HG02981 (cell line): ENCODE data around the gene S100A4.

ENCODE experiments used
- ATAC-seq: cut with Tn5 transposase; IDR thresholded peaks from one replicate; pipeline ENCODE4 v1.9.1; 2021; ENCODE audit warnings: mild to moderate bottlenecking, moderate library complexity; ENCODE audit not compliant: unreplicated experiment

Gene S100A4

DNA sequence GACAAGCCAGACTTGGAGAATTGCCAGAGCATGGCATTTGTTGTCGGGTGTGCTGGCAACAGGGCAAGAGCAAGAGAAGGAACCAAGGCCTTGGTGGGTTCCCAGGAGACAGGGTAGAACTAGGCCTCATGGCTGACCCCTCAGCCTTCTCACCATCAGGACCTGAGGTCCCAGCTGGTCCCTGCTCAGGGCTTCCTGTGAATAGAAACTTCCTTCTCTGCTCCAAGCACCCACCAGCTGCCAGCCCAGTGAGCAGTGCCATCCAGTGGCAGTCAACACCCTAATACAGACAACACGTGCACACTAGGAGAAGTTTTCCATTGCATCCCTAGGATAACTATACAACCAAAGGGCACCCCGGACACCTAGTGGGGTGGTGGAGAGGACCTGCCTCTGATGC lies 32.6 kb downstream of the S100A4 start:
- no peak for ATAC-seq

DNA sequence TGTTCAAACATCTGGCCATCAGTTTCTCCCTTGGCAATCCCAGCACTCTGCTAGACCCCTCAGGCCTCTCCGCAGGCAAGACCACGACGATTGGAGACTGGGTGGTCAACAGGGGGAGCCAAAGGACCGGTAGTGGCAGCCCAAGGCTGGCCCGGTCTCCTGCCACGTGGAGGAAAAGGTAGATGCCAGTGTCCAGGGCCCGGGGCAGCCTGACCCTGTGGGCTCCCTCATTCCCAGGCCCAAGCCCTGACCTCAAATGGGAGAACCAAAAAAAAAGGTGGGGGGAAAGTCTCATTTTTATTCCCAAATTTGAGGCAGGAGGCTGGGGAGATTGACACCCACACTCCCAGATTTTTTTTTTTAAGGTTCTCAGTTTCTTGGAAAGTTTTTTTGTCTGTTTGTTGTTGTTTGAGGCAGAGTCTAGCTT lies 34.6 kb downstream of the S100A4 start:
- no peak for ATAC-seq

DNA sequence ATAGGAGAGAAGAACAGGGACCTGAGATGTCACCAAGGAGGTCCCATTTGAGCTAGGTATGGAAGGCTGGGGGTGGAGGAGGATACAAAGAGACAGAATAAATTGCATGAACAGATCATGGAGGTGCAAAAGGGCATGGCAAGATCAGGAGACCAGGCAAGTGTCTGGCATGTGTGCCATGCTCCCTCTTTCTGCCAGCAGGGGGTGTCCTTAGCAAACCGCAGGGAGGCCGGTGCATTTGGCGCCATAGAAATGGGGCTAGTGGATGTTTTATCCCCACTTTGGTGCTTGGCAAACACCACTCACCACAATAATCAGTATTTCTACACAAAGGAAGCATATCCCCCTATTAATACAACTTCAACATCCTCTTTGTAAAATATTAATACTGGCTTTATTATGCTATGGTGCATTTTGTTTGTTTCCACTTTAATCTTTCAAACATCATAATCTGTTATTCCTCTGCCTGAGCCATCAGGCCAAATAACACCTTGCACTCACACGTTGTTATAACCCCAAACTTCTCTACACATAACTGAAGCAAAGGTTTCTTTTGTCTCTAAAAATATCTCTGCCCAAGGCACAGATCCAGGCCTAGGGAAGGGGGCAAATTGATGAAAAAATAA lies 35.8 kb downstream of the S100A4 start:
- no peak for ATAC-seq

DNA sequence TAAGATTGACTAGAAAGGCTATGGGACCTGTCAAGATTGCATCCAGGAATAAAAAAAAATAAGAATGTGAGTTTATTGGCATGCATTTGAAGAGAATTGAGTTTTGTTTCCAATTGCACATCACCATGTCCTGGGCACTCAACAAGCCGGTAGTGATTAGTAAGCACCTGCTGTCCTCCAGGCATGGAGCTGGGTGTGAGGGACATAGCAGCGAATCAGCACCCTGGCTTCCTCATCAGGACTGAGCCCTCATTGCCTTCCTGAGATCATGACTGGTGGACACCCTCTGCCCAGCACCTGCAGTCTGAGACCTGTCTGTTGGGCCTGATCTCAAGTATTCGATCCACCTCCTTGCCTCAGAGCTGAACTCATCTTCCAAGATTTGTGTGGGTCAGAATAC lies 36.6 kb downstream of the S100A4 start:
- no peak for ATAC-seq

DNA sequence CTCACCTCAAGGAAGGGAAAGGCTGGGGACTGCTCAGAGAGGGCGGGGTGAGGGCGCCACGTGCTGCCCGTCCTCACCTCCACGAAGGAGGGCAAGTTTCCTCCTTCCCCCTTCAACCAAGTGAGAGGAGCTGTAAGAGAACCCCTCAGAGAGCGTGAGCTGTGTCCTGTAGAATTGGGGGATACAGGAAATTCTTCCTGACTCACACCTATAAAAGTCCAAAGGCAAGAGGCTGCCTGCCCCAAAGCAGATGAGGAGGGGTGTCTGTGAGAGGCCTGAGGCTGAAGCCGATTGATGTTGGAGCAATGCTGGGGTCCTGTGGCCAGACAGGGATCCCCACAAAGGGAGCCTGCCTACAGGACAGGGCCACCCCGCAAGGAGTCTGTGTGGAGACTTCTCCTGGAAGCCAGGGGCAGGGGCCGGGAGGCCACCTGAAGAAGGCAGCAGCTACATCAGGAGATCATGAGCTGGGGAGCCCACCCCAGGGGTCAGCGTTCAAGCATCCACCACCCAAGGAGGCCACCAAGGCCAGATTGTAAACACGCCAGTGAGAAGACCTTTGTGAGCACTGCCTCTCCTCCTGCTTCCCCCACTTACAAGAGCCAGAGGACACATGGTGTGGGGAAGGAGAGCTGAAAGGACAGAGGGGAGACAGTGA lies 37.6 kb downstream of the S100A4 start:
- ATAC-seq, result no peak

DNA sequence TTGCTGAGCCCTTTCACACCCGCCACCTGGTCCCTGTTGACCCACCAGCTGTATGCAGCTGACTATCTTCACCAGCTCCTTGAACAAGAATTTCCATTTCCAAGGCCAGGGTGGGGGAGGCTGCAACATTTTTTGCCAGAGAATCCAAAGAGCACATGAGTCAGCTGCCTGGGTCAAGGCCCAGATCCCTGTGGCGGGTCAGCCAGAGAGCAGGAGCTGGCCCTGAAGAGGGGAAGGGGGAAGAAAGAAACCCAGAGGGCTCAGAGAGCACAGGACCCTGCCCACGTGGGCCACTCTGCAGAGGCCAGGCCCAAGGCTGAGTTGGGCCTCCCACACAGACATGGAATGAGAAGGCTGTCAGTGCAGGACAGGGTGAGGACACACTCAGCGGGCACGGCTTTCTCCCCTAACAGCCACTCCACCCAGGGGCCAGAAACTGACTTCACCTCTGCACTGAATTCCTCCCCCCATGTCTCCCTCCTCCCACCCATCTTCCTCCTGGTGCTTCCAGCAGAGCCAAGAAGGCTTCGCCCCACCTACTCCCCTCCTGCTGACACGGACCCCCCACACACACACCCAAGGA lies 38.7 kb downstream of the S100A4 start:
- ATAC-seq, result no peak

DNA sequence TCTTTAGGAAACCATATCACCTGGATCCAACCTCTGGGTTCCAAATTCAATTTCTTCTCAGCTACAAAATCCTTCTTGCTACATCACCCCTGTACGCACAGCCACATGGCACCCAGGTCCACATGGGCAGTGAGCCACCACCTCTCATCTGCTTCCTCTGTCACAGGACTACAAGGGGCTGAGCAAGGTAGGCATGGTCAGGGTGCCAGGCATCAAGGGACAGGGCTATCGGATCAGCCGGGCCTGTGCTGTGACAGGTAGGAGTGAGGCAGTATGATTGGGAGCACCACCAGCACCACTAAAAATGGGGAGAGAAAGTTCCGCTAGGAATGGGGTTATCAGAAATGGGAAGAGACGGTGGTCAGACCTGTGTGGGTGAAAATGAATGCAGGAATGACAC lies 39.2 kb downstream of the S100A4 start:
- ATAC-seq, result no peak

DNA sequence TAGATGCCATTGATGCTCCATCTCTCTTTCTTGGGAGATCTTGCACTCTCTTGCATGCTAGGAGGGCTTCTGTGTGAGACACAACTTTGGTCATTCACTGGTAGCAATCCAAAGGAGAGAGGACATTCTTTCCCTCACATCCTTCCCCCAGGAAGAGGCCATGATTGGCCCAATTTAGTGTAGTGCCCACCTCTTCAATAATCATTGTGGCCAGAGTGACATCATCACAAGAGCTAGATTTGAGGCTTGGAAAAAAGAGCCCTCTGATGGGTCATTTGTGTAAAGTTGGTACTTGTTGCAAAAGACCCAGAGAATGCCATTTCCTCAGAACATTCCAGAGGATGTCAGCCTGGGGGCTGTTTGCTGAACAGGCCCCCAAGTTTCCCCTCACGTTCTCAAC lies 40.0 kb downstream of the S100A4 start:
- ATAC-seq, result no peak

DNA sequence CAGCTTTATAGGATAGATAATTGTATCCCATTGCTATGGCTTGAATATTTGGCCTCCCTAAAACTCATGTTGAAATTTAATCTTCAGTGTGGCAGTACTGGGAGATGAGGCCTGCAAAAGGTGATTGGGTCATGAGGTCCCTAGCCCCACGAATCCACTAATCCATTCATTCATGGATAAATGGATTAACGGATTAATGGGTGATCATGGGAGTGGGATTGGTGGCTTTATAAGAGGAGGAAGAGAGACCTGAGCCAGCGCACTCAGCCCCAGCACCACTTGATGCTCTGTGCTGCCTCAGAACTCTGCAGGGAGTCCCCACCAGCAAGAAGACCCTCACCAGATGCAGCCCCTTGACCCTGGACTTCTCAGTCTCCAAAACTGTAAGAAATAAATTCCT lies 41.8 kb downstream of the S100A4 start:
- no peak for ATAC-seq

DNA sequence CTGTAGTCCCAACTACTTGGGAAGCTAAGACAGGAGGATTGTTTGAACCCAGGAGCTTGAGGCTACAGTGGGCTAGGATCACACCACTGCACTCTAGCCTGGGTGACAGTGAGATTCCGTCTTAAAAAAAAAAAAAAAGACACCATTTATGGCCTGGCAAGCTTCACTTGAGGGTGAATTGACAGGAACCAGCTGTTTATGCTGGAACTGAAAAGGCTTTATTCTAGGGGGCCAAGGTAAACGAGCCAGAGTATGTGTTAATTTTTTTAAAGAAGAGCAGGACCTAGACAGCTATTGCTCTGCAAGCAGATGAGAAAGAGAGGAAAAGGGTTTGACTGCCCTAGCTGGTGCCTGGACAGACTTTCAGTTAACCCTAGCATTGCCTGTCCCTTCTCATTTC lies 46.9 kb downstream of the S100A4 start:
- ATAC-seq, result no peak

DNA sequence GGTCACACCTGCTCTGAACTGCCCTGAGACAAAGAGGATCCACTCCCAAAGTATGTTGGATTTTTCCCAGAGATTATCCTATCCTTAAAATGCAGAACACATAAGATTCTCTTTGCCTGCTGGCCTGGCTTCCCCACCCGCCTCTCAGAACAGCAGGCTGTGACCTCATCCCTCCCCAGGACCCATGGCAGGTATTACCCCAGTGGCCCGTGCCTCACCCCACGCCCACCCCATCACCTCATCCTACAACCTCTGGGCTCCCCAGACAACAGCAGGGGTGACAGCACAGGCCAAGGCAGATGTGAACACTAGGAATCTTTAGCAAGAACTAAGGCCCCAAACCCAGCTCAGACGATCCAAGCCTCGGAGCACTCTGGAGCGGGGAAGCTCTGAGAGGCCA lies 50.1 kb downstream of the S100A4 start:
- no peak for ATAC-seq

DNA sequence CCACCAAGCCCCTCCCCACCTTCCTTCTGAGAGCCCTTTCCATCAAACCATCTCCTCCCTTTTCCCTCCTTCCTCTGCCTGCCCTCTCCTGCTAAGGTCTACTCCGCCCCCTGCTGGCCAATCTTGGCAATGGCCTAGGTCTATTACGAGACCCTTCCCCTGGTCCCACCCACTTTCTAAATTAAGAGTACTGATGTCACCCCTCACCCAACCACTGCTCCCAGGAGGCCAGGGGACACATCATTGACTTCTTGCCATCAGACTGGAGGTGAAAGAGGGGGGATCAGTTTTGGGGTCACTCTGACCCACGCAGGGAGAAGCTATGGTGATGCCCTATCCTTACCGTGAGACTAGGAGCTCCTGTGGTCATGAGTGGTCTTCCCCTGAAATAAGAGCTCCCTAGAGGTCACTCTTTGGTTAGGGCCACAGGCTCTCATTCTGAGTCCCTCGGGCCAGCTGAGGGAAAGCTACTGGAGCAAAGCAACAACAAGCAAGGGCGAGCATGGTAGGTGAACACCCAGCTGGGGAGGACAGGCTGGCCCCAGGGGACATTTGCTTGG lies 50.5 kb downstream of the S100A4 start:
- ATAC-seq, result no peak
